Stimulated activated naive B cell treated with anti-CD40 and anti-IgM and Interleukin-4, amounts not matched to agents 10 μg/mL and 1 μg/mL and 100 μg/mL, for 72 hours (primary cell): ENCODE data around the gene BFSP1.

Experiments
- ATAC-seq, 2 donors: fragments of 150-1000 bp; cut with Tn5 transposase; replicated peaks; 2 replicates each; pipeline ENCODE4 v1.10.0; 2021; ENCODE audit warnings: moderate library complexity in 1 of 2
- DNase-seq: peaks from one replicate; pipeline ENCODE4 v3.0.0; 2021
- H3K27ac Mint-ChIP-seq: one replicate; pipeline ENCODE4 v1.8.0; 2022; ENCODE audit warnings: mild to moderate bottlenecking, mixed read lengths
- H3K27me3 Mint-ChIP-seq, 2 donors: one replicate each; pipeline ENCODE4 v1.8.0; 2022; ENCODE audit warnings: mixed read lengths in 2 of 2
- H3K36me3 Mint-ChIP-seq, 2 donors: one replicate each; pipeline ENCODE4 v1.8.0; 2022; ENCODE audit warnings: mixed read lengths in 2 of 2, mild to moderate bottlenecking in 1 of 2
- H3K4me1 Mint-ChIP-seq, 2 donors: one replicate each; pipeline ENCODE4 v1.8.0; 2022; ENCODE audit warnings: mixed read lengths in 2 of 2, mild to moderate bottlenecking in 1 of 2
- H3K4me3 Mint-ChIP-seq, 2 donors: one replicate each; pipeline ENCODE4 v1.8.0; 2022; ENCODE audit warnings: mild to moderate bottlenecking in 2 of 2, mixed read lengths in 2 of 2, moderate library complexity in 1 of 2
- H3K9me3 Mint-ChIP-seq, 2 donors: one replicate each; pipeline ENCODE4 v1.8.0; 2022; ENCODE audit warnings: mixed read lengths in 2 of 2, mild to moderate bottlenecking in 1 of 2

The BFSP1 gene

DNA sequence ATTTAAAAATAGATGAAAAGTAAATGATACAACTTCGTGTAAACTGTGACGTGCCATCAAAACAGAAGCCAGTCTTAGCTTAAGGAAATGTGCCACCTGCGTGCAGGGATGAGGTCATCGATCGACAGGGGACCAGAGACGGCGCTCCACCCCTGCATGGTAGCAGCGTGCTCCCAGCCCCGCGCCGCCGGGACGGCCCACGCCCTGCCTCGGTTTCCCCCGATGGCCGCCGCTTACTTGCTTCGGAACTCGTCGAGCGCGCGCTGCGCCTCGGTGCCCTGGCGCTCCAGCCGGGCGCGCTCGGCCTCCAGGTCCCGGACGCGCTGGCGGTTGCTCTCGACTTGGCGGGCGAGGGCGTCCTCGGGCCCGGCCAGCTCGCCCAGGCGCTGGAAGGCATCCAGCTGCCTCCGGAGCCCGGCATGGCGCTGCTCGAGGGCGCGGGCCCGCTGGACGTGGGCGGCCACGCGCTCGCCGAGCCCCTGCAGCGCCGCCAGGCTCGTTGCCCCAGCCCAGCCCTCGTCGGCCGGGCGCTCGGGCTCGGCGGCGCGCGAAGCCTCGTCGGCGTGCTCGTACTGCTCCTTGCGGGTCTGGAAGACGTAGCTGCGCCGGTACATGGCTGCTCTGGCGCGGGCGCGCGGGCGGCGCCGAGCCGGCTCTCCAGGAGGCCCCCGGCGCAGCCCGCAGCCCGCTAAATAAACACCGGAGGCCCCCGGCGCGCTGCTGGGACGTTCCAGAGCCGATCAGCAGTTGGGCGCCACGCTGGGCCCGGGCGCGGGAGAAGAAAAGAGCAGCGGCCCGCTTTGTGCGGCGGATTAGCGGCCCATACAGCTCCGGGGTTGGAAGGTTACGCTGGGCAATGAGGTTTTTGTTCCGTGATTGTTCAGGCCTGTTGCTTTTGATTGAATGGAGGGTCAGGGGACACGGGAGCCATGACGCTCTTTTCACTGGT is at the start of gene BFSP1:
Gene BFSP1 (minus strand): TSS at position 664 of the 949 bp plus-strand sequence. CDS start 50 bp downstream, at position 614.
- peak; percentile 22 for DNase-seq

DNA sequence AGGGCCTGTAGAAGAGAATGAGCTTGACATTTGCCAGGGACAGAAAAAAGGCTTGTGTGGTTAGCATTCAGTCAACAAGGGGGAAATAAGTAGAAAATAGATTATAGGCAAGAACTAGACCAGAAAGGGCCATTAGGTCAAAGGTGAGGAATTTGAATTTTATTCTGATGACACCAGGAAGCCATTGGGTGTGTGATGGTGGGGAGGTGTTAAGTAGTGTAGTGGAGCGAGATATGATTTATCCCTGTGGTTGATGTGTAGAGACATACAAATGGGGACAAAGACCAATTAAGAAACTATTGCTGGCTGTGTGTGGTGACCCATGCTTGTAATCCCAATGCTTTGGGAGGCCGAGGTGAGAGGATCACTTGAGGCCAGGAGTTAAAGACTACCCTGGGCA is 49.7 kb upstream of the BFSP1 start:
- Mint-ChIP-seq H3K27me3 (no peaks in the 10 kb centered on the region), H3K4me3 (no peak overlapping the region), H3K27ac (no peak overlapping the region), H3K9me3 (no peaks in the 10 kb centered on the region), H3K4me1 (peaks cover 4 to 9% of the 10 kb centered on the region in 2 donors), H3K36me3 (peaks cover 0 to 3% of the 10 kb centered on the region in 2 donors)
- ATAC-seq: no peak
- DNase-seq: no peak

More for the DNA sequence above, at the start of gene BFSP1:
- Mint-ChIP-seq H3K9me3 (no peaks in the 10 kb centered on the region), H3K27ac (peak within 1 kb of the TSS; percentile 65), H3K27me3 (peaks cover 15 to 25% of the 10 kb centered on the region in 2 donors), H3K4me3 (peak within 1 kb of the TSS; percentile 75 to 82), H3K4me1 (peaks cover 0 to 1% of the 10 kb centered on the region in 2 donors), H3K36me3 (no peaks in the 10 kb centered on the region)
- peak; percentile 78 to 83 for ATAC-seq

DNA sequence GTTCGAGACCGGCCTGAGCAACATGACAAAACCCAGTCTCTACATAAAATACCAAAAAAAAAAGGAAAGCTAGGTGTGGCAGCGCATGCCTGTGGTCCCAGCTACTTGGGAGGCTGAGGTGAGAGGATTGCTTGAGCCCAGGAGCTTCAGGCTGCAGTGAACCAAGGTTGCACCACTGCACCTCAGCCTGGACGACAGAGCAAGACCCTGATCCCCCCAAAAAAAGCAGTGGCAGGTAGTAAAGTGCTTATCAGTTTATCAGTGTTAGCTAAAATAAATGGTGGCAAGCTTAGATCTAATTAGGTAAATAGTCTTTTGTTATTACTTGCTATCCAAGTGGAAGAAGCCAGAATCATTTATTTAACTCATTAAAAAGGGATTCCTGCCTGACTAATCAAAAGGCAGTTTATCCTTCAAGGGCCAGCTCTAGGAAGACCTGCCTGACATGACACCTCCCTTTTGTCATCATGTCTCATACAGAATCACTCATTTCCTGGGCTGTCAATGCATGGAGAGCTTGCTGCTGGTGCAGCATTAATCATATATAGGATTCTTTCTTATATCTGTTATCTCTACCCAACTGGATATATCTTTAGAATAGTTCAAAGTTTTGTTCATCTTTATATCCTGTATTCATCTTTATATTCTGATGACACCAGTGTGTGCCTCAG is 48.3 kb upstream of the BFSP1 start:
- no peaks in the 10 kb centered on the region for H3K9me3 Mint-ChIP-seq
- peak overlapping the region; percentile 20 for H3K27ac Mint-ChIP-seq
- DNase-seq (no peak), ATAC-seq (no peak)
- H3K4me3 Mint-ChIP-seq: no peak overlapping the region
- peaks cover 4 to 9% of the 10 kb centered on the region in 2 donors for H3K4me1 Mint-ChIP-seq
- H3K27me3 Mint-ChIP-seq: no peaks in the 10 kb centered on the region
- peaks cover 0 to 3% of the 10 kb centered on the region in 2 donors for H3K36me3 Mint-ChIP-seq

DNA sequence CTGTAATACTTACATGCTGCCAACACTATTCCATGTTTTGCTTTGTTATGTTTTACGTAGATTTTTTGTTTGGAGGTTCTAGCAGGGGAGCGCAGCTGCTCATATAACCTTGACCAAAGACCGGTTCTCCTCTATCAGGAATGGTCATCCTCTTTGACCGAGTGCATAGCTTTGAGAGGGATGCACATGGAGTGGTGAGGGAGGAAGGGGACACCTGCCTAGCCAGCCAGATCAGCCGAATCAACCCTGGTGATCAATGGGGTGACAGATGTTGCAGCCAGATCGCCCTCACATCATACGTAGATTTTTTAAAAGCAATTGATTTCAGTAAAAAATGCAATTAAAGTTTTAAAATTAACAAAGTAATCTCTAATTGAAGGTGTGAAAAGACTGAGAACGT is 45.0 kb upstream of the BFSP1 start:
- Mint-ChIP-seq H3K4me3 (no peak overlapping the region), H3K36me3 (peaks cover 0 to 3% of the 10 kb centered on the region in 2 donors), H3K4me1 (peaks cover 8 to 9% of the 10 kb centered on the region in 2 donors), H3K27me3 (no peaks in the 10 kb centered on the region), H3K27ac (no peak overlapping the region), H3K9me3 (no peaks in the 10 kb centered on the region)
- DNase-seq (no peak), ATAC-seq (no peak)

DNA sequence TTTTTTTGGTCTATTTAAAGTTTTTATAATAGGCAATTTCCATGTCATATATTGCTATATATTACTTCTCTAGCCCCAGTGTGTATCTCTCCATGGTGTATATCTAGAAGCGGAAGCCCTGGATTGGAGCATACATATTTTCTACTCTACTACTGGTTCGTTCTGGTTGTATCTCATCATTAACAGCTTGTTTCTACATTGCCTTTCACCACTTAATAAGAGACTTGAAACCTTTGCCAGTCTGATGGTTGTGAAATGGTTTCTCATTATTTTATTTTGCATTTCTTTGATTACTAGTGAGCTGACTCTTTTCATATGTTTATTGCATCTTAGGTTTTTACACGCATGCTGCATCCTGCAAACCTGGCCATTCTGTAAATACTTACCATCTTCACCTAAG is 42.3 kb upstream of the BFSP1 start:
- DNase-seq: no peak
- Mint-ChIP-seq H3K4me3 (no peak overlapping the region), H3K27me3 (peaks cover 0 to under 1% of the 10 kb centered on the region in 2 donors), H3K27ac (no peak overlapping the region), H3K9me3 (no peaks in the 10 kb centered on the region), H3K4me1 (peaks cover 13 to 18% of the 10 kb centered on the region in 2 donors), H3K36me3 (no peaks in the 10 kb centered on the region)
- ATAC-seq: no peak

DNA sequence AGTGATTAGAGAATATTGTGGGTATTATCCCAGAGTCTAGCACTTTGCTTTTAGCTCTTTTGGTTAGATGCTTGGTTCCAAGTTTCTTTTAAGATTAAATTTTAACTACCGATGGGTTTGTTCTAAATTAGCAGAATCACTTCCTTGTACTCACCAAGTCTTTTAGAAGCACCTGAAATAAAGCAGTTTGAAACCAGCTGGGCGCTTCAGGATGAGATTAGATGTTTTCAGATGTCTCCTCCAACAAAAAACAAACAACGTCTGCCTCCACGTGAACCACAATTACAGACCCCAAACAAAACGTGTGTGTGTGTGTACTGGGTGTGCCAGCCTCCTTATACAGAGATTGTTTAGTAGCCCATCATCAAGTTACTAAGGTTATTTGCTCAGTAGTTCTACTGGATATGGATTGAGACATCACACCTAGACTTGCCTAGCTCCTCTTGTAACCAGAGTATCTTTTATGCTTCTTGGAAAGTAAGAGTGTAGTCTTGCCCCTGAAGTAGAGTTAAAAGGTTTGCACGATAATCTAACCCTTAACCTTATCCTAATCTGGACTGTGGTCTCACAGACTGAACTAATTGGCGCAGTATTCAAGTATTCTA is 41.0 kb upstream of the BFSP1 start:
- no peak for DNase-seq
- Mint-ChIP-seq H3K9me3 (no peaks in the 10 kb centered on the region), H3K4me3 (no peak overlapping the region), H3K27ac (no peak overlapping the region), H3K36me3 (peaks cover 0 to 2% of the 10 kb centered on the region in 2 donors), H3K27me3 (peaks cover 8 to 12% of the 10 kb centered on the region in 2 donors), H3K4me1 (peaks cover 13 to 18% of the 10 kb centered on the region in 2 donors)
- ATAC-seq: no peak

DNA sequence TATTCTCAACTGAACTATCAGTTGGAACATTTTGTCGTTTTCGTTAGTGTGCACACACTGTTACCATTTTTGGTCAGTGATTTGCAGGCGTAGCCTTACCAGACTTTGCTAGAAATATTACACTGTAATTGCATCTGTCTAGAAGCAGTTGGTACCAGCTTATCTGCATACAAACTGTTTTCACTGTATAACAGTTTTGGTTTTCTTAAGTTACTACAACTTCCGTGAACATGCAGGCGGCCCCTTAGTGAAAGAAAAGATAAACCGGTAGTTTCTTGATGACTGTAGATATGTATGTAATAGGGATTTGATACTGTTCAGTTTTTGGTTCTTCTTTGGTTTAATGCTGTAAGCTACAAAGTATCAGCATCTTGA is 40.0 kb upstream of the BFSP1 start:
- peak; percentile 15 to 28 for ATAC-seq
- Mint-ChIP-seq H3K9me3 (peaks cover 0 to 1% of the 10 kb centered on the region in 2 donors), H3K27ac (peak overlapping the region; percentile 79)

DNA sequence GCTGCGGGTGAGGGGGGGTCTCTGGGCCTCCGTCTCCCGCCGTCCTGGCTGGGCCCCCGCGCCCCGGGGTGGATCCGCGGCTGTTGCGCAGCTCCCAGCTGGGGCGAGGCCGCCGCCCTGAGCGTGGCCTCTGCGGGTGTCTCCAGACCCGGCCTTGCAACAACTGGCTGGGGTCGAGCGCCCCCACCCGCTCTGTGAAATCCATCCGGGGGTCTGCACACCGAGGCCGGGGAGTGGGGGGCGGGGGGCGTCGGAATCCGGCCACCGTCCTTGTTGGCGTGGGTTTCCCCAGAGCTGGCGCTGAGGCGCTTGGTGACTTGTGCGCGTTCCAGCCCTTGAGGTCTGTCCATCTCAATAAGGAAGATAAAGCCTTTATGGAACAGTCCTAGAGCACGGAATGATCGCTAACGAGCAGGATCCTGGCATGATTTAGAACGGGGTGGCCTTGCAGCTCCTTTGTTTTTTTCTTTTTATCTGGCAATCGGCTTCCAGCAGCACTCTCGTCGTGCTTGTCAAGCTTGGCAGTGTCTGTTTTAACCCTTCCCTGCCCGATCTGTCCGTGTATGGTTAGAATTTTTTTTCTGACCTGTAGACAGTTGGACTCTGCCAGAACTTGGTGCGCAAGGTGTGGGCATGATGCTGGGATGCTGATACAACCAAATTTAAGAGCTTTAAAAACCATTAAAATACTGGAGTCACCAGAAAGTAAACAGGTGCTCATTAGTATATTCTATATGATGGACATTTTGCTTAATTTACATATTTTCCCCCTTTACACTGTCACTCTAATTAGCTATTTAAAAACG is 39.4 kb upstream of the BFSP1 start:
- Mint-ChIP-seq H3K36me3 (peaks cover 0 to 2% of the 10 kb centered on the region in 2 donors), H3K27me3 (peaks cover 8 to 12% of the 10 kb centered on the region in 2 donors), H3K4me1 (peaks cover 13 to 18% of the 10 kb centered on the region in 2 donors), H3K9me3 (peaks cover 0 to 2% of the 10 kb centered on the region in 2 donors), H3K4me3 (peak overlapping the region; percentile 85 to 97), H3K27ac (peak overlapping the region; percentile 79)
- ATAC-seq (peak; percentile 52 to 58), DNase-seq (peak; percentile 7)

More for the DNA sequence above, 40.0 kb upstream of the BFSP1 start:
- Mint-ChIP-seq H3K27me3 (peaks cover 8 to 12% of the 10 kb centered on the region in 2 donors), H3K4me3 (peak overlapping the region; percentile 85 to 97), H3K36me3 (peaks cover 0 to 2% of the 10 kb centered on the region in 2 donors), H3K4me1 (peaks cover 13 to 18% of the 10 kb centered on the region in 2 donors)
- no peak for DNase-seq

DNA sequence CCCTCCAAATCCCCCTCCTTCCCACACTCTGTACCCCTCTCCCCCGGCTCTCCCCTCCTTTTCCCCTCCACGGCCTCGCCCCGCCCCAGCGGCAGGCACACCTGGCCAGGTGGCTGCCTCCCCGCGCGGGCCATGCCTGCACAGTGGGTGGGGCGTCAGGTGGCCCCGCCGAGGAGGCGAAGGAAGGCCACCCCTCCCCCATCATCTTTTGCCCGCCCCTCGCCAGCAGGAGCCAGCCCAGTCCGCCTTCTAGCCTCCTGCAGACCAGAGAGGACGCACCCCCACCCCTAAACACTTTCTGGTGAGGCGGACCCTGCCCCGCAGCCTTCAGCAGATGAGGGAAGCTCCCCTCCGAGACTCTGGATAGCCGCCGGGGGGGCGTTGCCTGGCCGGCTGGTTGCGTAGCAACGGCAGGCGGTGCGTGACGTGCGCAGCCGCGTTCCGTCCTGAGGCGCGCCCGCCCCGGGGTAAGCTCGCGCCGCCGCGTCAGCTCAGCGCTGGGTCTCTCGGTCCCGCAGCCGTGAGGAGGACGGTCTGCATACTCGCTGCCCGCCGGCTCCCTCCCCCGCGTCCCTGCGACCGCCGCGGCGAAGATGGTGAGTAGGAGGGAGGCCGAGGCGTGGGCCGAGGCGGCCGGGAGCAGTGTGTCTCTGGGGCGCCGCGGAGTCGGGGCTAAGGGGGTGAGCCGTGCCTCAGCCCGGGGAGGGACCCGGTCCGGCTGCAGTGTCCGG is 38.6 kb upstream of the BFSP1 start, which contains the start of gene DSTN:
Gene DSTN (plus strand): TSS at position 460 of the 731 bp plus-strand sequence. CDS start 134 bp downstream, at position 594.
- Mint-ChIP-seq H3K9me3 (peaks cover 0 to 2% of the 10 kb centered on the region in 2 donors), H3K4me1 (peaks cover 13 to 18% of the 10 kb centered on the region in 2 donors), H3K4me3 (peak within 1 kb of the TSS; percentile 97 to 99), H3K27me3 (peaks cover 8 to 16% of the 10 kb centered on the region in 2 donors), H3K36me3 (peaks cover 0 to 2% of the 10 kb centered on the region in 2 donors), H3K27ac (peak within 1 kb of the TSS; percentile 97)
- DNase-seq (peak; percentile 85), ATAC-seq (peak; percentile 92 to 95)

DNA sequence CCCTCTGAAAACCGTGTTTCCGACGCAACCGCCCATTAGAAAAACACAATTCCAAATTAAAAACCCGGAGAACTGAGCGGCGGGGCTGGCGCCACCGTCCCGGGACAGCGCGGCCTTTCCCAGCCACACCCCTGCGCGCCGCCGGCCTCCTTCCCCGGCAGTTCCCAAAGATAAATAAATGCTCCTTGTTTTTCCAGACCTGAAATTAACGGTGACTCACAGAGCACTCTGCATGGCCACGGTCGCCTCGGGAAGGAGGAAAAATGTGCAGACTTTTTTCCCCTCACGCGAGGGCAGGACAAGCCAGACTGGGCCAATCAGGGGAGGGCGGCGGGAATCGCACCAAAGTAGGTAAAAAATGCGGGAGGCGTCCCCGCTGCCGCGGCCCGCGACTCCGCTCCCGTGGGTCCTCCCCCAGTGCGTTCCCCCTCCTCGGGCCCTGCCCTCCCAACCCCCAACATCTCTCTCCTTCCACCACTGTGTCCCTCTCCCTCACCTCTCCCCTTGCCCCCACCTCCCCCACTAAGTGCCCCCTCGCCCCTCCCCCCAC is 37.9 kb upstream of the BFSP1 start:
- Mint-ChIP-seq H3K27ac (peak overlapping the region; percentile 56), H3K9me3 (peaks cover 0 to 2% of the 10 kb centered on the region in 2 donors), H3K4me3 (peak overlapping the region; percentile 97 to 99), H3K4me1 (peaks cover 13 to 18% of the 10 kb centered on the region in 2 donors), H3K27me3 (peaks cover 8 to 21% of the 10 kb centered on the region in 2 donors), H3K36me3 (peaks cover 0 to 2% of the 10 kb centered on the region in 2 donors)
- no peak for ATAC-seq
- no peak for DNase-seq

DNA sequence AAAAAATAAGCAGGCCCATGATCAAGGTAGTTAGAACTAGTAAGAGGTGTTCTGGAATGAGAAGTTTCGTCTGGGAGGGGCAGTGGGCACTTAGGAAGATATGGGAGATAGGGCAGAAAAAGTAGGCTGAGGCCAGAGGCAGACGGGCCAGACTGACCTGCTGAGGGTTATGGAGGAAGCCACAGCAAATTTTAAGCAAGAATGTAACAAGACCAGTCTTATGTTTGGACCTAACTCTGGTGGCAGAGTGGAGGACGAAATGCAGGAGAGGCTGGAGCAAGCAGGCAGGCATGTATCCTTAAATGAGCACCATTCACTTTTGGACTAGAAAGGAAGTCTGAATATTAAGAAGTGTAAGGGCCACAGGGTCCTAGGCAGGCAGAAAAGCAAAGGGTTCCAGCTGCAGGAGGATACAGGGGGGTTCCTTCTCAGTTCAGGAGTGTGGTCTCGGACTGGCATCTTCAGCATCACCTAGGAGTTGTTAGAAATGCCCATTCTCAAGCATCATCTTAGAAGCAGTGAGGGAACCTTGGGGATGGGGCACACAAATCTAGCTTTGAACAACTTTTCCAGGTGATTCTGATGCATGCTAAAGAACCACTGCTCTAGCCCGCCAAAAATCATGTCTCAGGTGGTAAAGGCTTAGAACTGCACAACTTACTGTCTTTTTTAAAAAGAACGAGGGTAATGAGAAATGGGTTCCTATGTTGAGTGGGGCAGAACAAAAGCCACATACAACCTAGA is 37.0 kb upstream of the BFSP1 start:
- Mint-ChIP-seq H3K27ac (no peak overlapping the region), H3K4me1 (peaks cover 13 to 18% of the 10 kb centered on the region in 2 donors), H3K36me3 (peaks cover 0 to 2% of the 10 kb centered on the region in 2 donors), H3K4me3 (peak overlapping the region; percentile 3 to 28), H3K27me3 (peaks cover 8 to 30% of the 10 kb centered on the region in 2 donors), H3K9me3 (peaks cover 0 to 2% of the 10 kb centered on the region in 2 donors)
- DNase-seq: no peak
- no peak for ATAC-seq

DNA sequence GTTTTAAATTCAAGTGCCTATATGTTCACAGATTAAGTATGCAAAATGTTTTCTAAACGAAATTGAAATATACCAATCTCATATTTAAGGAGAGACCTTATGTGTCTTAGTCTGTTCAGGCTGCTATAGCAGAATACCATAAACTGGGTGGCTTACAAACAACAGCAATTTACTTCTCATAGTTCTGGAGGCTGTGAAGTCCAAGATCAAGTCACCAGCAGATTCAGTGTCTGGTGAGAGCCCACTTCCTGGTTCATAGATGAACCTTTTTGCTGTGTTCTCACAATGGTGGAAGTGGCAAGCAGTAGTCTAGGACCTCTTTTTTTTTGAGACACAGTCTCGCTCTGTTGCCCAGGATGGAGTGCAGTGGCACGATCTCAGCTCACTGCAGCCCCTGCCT is 35.2 kb upstream of the BFSP1 start:
- peaks cover 9 to 18% of the 10 kb centered on the region in 2 donors for H3K4me1 Mint-ChIP-seq
- DNase-seq (no peak), ATAC-seq (no peak)
- peaks cover 0 to 2% of the 10 kb centered on the region in 2 donors for H3K9me3 Mint-ChIP-seq
- H3K36me3 Mint-ChIP-seq: peaks cover 0 to 2% of the 10 kb centered on the region in 2 donors
- H3K4me3 Mint-ChIP-seq: no peak overlapping the region
- peaks cover 8 to 32% of the 10 kb centered on the region in 2 donors for H3K27me3 Mint-ChIP-seq
- H3K27ac Mint-ChIP-seq: no peak overlapping the region
